ENCODE results near the gene PTPRS.

DNA sequence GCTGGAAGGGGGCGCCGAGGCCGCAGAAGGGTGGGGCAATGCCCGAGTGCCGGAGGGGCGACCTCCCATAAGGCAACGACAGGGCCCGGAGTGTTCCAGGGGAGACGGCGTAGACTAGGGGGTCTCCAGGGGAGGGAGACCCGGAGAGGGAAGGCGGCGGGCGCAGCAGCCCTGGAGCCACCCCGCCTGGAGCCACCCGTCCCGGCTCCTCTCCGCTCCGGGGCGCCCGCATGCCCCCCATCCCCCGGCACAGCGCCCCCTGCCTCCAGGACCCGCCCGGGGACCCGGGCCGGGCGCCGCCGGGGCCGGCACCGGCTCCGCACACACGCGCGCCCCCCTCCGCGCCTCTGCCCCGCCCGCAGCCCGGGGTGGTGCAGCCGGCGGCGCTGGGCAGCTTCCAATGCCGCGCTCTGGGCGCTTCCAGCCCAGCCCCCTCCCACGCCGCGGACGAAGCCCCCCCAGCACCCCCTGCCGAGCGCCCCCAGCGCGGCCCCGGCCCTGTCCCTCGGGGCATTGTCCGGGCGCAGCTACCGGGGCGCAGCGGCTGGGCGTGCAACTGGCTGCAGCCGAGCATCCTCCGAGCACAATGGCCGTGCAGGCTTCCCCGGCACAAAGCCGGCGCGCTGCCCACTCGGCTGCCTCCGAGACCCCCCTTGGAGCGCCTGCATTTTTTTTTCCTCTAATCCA, 519 bp downstream of the PTPRS start:
- TF ChIP-seq GATA2 (IDR thresholded peaks at IDR 0.05; ENCODE audit: low read depth, low read length) (no peak), GATA3 (IDR thresholded peaks at IDR 0.05; ENCODE audit: low read depth, low read length) (no peak)

Data from SH-SY5Y (cell line).